GM12801 (cell line): Measurements from ENCODE around the gene SHISAL1.

Source experiments
- TF ChIP-seq, protein P1 (sequence below): IDR thresholded peaks from one replicate; pipeline ENCODE4 v1.5.1; 2011; ENCODE audit warnings: control low read depth; ENCODE audit not compliant: insufficient read length; ENCODE audit errors: extremely low read depth

The SHISAL1 gene

DNA sequence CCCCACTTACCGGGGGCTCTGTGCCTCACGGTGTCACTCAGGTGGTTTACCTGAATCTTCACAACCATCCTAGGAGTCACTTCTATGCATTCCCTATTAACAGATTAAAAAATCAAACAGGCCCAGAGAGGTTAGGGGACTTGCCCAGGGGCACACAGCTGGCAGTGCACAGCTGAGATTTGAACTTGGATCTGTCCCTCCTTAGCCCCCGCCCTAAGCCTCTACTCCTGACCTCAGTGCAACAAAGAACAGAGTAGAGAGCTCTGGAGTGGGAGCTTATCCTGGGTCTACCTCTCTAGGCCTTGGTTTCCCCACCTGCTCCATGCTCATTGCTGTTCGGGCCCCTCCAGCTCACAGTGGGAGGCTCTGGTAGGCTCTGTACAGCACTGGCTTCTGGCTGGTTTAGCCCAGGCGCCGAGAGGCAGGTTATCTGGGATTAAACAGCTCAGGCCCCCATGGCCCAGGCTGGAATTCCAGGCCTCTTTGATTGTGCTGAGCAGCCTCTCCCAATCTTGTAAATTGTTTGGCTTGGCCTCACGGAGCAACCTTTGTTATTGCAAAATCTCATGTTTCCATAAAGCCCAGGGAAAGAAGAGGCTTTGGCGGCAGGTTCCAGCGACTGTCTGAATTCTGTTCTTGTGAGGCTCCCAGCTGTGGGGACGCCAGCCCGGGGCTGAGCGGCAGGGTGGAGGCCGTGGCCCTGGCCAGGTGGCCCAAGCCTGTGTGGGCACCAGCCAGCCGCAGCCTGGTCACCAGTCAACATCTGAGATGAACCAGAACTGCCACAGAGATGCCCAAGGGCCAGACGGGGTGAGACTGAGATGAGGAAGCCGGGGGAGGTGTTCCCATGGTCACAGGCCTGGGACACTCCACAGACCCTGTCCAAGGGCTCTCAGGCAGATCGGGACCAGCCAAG lies 28.9 kb upstream of the SHISAL1 start:
- TF ChIP-seq, protein P1, sequence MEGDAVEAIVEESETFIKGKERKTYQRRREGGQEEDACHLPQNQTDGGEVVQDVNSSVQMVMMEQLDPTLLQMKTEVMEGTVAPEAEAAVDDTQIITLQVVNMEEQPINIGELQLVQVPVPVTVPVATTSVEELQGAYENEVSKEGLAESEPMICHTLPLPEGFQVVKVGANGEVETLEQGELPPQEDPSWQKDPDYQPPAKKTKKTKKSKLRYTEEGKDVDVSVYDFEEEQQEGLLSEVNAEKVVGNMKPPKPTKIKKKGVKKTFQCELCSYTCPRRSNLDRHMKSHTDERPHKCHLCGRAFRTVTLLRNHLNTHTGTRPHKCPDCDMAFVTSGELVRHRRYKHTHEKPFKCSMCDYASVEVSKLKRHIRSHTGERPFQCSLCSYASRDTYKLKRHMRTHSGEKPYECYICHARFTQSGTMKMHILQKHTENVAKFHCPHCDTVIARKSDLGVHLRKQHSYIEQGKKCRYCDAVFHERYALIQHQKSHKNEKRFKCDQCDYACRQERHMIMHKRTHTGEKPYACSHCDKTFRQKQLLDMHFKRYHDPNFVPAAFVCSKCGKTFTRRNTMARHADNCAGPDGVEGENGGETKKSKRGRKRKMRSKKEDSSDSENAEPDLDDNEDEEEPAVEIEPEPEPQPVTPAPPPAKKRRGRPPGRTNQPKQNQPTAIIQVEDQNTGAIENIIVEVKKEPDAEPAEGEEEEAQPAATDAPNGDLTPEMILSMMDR: no peak

DNA sequence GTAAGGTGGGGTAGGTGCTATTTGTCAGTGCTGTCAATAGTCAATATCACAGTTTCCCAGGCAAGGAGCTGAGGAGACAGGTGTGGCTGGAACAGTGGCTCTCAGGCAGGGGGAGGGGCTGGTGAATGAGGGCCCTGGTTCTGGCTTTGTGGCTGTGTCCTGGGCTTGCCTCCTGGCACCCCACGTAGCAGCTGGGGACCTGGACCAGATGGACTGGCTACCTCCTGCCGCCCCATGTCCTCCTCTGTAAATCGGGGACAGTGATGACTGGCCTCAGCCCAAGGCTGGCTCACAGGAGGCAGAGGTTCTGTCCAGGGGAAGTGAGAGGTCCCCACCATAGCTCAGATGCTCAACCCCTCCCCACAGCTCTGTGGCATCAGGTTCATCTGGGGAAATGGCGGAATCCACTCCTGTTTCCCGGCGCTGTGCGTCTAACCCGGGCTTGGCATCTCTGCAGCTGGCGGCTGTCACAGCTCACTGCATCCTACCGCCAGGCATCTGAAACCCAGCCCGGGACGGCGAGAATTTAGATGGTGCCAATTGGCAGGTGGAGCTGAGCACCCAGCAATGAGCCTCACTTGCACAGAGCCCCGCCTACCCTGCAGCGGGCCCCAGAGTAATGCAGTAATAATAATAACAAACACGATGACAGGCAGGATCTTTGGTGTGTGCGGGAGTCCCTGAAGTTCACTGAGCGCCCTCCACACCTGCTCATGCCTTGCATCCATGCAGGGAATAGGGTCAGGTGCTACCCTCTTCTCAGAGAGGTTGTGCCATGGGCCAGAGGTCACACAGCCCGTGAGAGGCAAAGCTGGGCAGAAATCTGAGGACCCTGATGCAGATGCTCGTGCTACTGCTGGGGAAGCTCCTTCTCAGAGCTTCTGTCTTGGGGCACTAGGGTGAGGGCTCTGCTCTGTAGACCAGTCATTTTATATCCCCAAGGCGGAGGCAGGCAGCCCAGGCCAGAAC lies 27.8 kb upstream of the SHISAL1 start:
- TF ChIP-seq, protein P1: no peak

DNA sequence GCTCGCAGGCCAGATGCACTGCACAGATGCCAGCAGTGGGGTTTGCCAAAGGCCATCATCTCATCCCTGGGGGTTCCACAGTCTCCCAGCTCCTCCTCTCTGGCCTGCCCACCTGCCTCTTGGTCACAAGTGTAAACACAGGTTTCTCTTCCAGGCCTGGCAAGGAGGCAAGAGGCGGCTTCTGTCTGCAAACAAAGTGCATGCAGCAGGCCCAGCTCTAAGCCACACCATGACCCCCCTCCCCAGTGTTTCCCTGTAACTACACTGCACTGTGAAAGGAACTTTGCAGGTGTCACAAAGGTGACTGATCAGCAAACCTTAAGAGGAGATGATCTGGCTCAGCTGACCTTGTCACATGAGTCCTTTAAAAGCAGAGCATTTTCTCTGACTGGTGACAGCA lies 26.2 kb upstream of the SHISAL1 start:
- TF ChIP-seq, protein P1: no peak

DNA sequence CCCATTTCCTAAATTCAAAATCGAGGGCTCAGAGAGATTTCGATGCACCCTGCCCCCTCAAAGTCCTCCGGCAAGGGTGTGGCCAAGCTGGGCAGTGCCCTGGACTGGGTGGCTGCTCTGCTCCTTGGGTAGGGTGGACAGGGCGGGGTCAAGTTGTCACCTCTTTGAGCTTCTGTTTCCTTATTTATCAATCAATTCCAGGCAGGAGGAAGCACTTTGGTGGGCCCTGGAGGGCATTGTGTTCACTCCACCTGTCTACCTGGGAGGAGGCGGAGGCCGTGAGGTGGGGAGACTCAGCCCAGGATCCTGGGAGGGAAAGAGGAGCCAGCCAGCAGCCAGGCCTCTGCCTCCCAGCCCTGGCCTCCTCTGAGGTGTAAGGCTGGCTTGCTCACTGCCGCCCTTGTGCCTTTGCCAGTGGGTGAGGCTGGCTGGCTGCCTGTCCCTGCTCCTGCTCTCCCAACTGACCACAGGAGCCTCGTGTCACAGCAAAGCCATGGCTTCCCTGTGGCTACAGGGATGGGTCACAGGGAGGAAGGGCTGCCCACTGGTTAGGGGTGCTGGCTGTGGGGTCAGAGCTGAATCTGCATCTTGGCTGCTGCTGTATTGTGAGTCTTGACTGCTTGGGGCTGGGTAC lies 25.5 kb upstream of the SHISAL1 start:
- TF ChIP-seq, protein P1: no peak

DNA sequence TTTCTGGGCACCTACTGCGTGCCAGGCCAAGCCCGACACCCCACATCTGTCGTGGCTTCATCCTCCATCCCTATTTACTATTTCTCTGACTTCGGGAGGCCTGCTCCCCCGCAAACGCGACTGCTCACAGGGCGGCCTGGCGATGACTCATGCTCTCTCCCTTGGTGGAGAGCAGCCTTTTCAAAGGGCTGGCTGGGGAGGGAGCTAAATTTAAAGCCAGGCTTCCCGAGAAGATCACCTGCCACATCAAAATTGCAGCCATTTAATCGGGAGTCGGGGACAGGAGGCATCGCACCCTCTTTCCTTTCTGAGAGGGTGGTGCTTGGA lies 24.9 kb upstream of the SHISAL1 start:
- TF ChIP-seq, protein P1: no peak

DNA sequence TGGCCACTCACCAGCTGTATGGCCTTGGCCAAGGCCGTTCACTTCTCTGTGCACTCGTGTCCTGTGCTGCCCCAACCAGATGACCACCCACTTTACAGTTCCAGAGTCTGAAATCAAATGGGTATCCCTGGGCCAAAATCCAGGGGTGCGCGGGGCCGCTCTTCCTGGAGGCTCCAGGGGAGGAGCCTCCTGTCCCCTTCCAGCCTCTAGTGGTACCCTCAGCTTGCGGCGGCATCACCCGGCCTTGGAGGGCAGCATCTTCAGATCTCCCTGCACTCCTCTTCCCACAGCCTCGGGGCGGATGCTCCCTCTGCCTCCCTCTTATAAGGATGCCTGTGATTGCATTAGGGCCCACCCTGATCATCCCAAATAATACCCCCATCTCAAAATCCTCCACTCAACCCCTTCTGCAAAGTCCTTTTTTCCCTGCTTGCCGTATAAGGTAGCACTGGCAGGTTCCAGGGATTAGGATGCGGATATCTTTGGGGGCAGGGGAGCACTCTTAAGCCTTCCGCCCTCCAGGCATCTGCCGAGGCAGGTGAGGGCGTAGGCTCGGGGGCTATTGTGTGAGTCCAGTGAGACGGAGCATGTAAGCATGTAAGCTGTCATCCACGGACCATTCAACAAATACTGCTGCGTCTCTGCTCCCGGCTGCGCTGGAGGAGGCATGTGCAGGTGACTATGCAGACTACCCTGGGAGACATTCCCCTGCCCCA lies 24.4 kb upstream of the SHISAL1 start:
- TF ChIP-seq, protein P1: no peak
